ENCODE measurements around the gene DUSP15. TPM values are rescaled to one million over a fixed set of nuclear protein-coding genes. Genes with fewer than 3 reads are reported as not detected.

The DUSP15 gene
- total and polyA plus RNA-seq, 9 of the 15 experiments (the other 6 are each of a cell fraction or from before 2014, with no cell fraction given) = 0.34 TPM; not detected in 8

DNA sequence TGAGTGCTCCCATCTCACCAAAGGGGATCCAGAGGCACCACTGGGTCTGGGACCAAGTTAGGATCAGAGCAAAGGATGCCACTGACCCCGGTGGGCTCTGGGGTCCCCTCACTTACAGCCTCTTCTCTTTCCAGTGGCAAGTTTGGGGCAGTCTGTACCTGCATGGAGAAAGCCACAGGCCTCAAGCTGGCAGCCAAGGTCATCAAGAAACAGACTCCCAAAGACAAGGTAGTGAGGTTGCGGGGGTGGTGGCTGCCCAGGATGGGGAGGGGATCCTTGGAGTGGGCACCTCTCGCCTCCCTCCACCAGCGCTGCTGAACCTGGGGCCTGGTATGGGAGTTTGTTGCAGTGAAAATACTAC lies 46.2 kb downstream of the DUSP15 start (continued):
- TF ChIP-seq, protein P1, sequence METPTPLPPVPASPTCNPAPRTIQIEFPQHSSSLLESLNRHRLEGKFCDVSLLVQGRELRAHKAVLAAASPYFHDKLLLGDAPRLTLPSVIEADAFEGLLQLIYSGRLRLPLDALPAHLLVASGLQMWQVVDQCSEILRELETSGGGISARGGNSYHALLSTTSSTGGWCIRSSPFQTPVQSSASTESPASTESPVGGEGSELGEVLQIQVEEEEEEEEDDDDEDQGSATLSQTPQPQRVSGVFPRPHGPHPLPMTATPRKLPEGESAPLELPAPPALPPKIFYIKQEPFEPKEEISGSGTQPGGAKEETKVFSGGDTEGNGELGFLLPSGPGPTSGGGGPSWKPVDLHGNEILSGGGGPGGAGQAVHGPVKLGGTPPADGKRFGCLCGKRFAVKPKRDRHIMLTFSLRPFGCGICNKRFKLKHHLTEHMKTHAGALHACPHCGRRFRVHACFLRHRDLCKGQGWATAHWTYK (CRISPR knock-in tag; IDR thresholded peaks at IDR 0.05) = no peak
- TF ChIP-seq MXD1 (CRISPR knock-in tag; IDR thresholded peaks at IDR 0.05; ENCODE audit: borderline replicate concordance, poor library complexity, severe bottlenecking) (no peak), PHTF2 (CRISPR knock-in tag; IDR thresholded peaks at IDR 0.05) (no peak), ZNF280A (IDR thresholded peaks at IDR 0.05; ENCODE audit: low read depth, partially characterized antibody) (no peak), KDM4B (IDR thresholded peaks at IDR 0.05; ENCODE audit: borderline replicate concordance in 2 of 2, low read depth in 1 of 2) (no peak)
